ENCODE results near the gene FAM20B. TPM values are rescaled to one million over a fixed set of nuclear protein-coding genes. Genes with fewer than 3 reads are reported as not detected.

FAM20B gene
- total and polyA plus RNA-seq, 2 of the 13 experiments (the other 11 are each of a cell fraction or from before 2014, with no cell fraction given): 13.8 to 26.9 TPM

DNA sequence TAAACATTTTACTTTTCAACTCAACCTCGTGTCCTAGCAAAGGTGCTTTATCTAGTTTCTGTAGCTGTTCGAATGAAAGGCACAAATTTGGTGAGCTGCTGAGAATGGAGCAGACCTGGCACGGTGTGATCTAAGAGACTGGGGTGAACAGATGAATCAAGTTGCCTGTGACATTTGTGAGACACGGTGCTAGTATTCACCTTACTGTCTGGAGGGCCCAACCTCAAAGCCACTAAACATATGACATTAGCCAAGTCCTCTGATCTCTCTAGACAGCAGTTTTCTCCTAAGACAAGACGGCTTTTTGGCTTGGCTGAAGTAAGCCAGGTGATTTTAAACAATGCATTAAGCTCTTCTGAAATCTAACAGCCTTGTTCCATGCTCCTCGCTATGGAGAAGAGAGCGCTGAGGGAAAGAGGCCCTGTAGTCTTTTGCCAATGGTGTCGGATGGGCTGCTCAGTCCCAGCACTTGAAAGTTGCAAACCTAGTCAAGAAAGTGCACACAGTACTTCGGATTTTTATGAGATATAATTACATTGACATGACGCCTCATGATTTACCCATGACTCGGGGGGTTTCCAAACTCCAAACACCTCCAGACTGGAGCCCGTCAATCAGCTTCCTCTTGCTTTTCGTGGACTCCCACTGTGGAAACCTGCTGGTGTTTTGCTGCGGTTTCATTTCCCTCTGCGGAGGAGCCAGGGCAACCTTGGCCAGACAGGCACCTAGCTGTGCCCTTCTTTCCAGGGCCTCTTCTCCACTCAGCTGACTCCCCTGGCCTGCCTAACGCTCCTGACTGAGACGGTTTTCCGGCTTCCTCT lies 55.4 kb downstream of the FAM20B start:
- DNase-seq (ENCODE audit: low spot score): no peak
- no peak for FAIRE-seq
- Histone ChIP-seq H3K79me2 (ENCODE audit: insufficient read depth, low read length) (peaks cover 16% of the 10 kb centered on the region), H3K9ac (ENCODE audit: insufficient read depth, low read depth, low read length) (peak overlapping the region; percentile 79), H3K36me3 (replicated peaks in 1 of 2; ENCODE audit: control insufficient read depth in 1 of 2, insufficient read depth in 2 of 2, low read length in 2 of 2) (peaks cover under 1 to 7% of the 10 kb centered on the region in 2 experiments; a peak in 2 of 5 replicates), H3K4me2 (ENCODE audit: low read depth, low read length) (peak overlapping the region; percentile 96), H3K9me3 (ENCODE audit: low read length) (no peaks in the 10 kb centered on the region), H2AFZ (ENCODE audit: low read length) (no peak overlapping the region), H3K27me3 (ENCODE audit: control insufficient read depth in 1 of 2, insufficient read depth in 2 of 2, low read length in 2 of 2) (no peaks in the 10 kb centered on the region), H3K27ac (ENCODE audit: extremely low read length, insufficient read depth, low read length) (peak overlapping the region; percentile 77), H3K4me3 (replicated peaks in 1 of 3; ENCODE audit: insufficient read depth in 1 of 3, low read depth in 2 of 3, low read length in 3 of 3) (peak overlapping the region; percentile 58 to 86 (median 85)), H3K4me1 (ENCODE audit: insufficient read depth, low read length) (peaks cover 39% of the 10 kb centered on the region), H4K20me1 (ENCODE audit: insufficient read depth, low read length) (no peaks in the 10 kb centered on the region)
- intact Hi-C loops (cut with micrococcal nuclease; ENCODE audit: unreplicated experiment): loop anchor here (2.0 kb wide), 1 partner anchor 114 kb away; no protein-coding TSS in a partner anchor
- ChIA-PET POLR2A (interaction anchor here (1.6 to 3.2 kb wide), 3 partner anchors 10 to 213 kb away, joined by 6 to 20 read pairs (median 6); partner anchors contain the start of gene SOAT1), CTCF (ENCODE audit: low intra/inter-chr PET ratio, low total read pairs) (no interaction called here)
- ATAC-seq: peak; percentile 9; the same call in 2 of the 3 replicates
- BruUV-seq (replicated peaks): TSS peak; percentile 71
- in situ Hi-C loops (cut with HindIII; ENCODE audit: extremely low pct_ligation_motif_present, low pct_unique_long_range_greater_than_20kb): loop anchor here (10.0 kb wide), 1 partner anchor 284 kb away; the partner anchor contains the start of gene AXDND1
- WGBS (ENCODE audit: low lambda C conversion rate): 19% methylated on average over 18 of the region's 18 CpGs
- TF ChIP-seq, protein P1, sequence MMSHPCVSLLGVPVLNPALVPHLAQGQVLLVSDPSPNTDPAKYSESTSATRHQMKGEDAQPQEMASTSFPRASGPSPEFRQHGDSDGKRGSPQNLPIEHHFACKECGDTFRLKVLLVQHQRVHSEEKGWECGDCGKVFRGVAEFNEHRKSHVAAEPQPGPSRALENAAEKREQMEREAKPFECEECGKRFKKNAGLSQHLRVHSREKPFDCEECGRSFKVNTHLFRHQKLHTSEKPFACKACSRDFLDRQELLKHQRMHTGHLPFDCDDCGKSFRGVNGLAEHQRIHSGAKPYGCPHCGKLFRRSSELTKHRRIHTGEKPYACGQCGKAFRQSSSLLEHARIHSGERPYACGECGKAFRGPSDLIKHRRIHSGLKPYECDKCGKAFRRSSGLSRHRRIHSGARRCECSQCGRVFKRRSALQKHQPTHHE (CRISPR knock-in tag; IDR thresholded peaks at IDR 0.05; ENCODE audit: borderline replicate concordance): no peak
- TF ChIP-seq HDAC2 (CRISPR knock-in tag; IDR thresholded peaks at IDR 0.05) (no peak), ZNF546 (CRISPR knock-in tag; conservative IDR thresholded peaks at IDR 0.05) (no peak), MIER3 (CRISPR knock-in tag; IDR thresholded peaks at IDR 0.05; ENCODE audit: borderline replicate concordance) (no peak), MED13 (CRISPR knock-in tag; IDR thresholded peaks at IDR 0.05) (no peak), RFXAP (CRISPR knock-in tag; IDR thresholded peaks at IDR 0.05; ENCODE audit: borderline replicate concordance) (no peak), GATAD2A (CRISPR knock-in tag; IDR thresholded peaks at IDR 0.05) (peak; percentile 7; the same call in 1 of the 2 replicates), ZNF792 (CRISPR knock-in tag; IDR thresholded peaks at IDR 0.05) (no peak), ZNF430 (CRISPR knock-in tag; IDR thresholded peaks at IDR 0.05) (0 out of 2 replicates have a peak, but pooled peaks have one; percentile 22), ZNF326 (CRISPR knock-in tag; IDR thresholded peaks at IDR 0.05; ENCODE audit: borderline replicate concordance) (no peak), DNMT1 (CRISPR knock-in tag; IDR thresholded peaks at IDR 0.05) (peak; percentile 44; the same call in 1 of the 2 replicates), RELA (CRISPR knock-in tag; IDR thresholded peaks at IDR 0.05) (no peak), HOXA3 (CRISPR knock-in tag; IDR thresholded peaks at IDR 0.05) (no peak)
- TF ChIP-seq, protein P2, sequence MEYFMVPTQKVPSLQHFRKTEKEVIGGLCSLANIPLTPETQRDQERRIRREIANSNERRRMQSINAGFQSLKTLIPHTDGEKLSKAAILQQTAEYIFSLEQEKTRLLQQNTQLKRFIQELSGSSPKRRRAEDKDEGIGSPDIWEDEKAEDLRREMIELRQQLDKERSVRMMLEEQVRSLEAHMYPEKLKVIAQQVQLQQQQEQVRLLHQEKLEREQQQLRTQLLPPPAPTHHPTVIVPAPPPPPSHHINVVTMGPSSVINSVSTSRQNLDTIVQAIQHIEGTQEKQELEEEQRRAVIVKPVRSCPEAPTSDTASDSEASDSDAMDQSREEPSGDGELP (IDR thresholded peaks at IDR 0.05; ENCODE audit: borderline replicate concordance, low read depth): peak; percentile 71; the same call in 1 of the 2 replicates
- TF ChIP-seq, protein P3, sequence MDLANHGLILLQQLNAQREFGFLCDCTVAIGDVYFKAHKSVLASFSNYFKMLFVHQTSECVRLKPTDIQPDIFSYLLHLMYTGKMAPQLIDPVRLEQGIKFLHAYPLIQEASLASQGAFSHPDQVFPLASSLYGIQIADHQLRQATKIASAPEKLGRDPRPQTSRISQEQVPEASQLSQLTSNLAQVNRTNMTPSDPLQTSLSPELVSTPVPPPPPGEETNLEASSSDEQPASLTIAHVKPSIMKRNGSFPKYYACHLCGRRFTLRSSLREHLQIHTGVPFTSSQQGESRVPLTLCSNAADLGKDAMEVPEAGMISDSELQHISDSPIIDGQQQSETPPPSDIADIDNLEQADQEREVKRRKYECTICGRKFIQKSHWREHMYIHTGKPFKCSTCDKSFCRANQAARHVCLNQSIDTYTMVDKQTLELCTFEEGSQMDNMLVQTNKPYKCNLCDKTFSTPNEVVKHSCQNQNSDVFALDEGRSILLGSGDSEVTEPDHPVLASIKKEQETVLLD (CRISPR knock-in tag; IDR thresholded peaks at IDR 0.05; ENCODE audit: low read depth): 0 out of 2 replicates have a peak, but pooled peaks have one; percentile 34
- TF ChIP-seq, protein P4, sequence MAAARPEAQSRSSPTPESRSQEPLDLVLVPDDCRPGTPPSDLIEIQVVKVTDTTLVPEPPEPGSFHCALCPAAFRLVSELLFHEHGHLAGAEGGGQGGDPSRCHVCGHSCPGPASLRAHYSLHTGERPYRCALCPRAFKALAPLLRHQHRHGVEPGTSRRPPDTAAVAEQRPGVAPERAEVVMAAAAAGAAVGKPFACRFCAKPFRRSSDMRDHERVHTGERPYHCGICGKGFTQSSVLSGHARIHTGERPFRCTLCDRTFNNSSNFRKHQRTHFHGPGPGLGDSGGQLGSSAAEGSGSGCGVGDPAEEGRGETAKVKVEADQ (CRISPR knock-in tag; IDR thresholded peaks at IDR 0.05; ENCODE audit: borderline replicate concordance): no peak
- TF ChIP-seq, protein P5, sequence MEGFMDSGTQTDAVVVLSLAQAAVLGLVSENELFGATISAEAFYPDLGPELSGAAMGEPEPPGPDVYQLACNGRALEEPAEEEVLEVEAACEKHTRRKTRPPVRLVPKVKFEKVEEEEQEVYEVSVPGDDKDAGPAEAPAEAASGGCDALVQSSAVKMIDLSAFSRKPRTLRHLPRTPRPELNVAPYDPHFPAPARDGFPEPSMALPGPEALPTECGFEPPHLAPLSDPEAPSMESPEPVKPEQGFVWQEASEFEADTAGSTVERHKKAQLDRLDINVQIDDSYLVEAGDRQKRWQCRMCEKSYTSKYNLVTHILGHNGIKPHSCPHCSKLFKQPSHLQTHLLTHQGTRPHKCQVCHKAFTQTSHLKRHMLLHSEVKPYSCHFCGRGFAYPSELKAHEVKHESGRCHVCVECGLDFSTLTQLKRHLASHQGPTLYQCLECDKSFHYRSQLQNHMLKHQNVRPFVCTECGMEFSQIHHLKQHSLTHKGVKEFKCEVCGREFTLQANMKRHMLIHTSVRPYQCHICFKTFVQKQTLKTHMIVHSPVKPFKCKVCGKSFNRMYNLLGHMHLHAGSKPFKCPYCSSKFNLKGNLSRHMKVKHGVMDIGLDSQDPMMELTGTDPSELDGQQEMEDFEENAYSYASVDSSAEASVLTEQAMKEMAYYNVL (CRISPR knock-in tag; IDR thresholded peaks at IDR 0.05; ENCODE audit: borderline replicate concordance): no peak
